Subcutaneous adipose tissue (tissue), 4 donors: Measurements from ENCODE around the gene TNFSF13. TPM values are rescaled to one million over a fixed set of nuclear protein-coding genes. Genes with fewer than 3 reads are reported as not detected.

Experiments
- total RNA-seq, 4 donors: library from RNA; depleted of rRNA; stranded (reverse); fragments of >200 nt; gene quantifications; one replicate each; pipeline ENCODE4 v1.1.0, GENCODE V29; 2016
- TF ChIP-seq, protein P1 (sequence below): fragments of 450-650 bp; IDR thresholded peaks from one replicate; pipeline ENCODE4 v1.5.1; 2016; ENCODE audit warnings: low read depth, mild to moderate bottlenecking, control low read depth, antibody characterized with exemption, moderate library complexity

Gene TNFSF13
- total RNA-seq, 4 donors from 2014 or later: 22.8 to 69.5 (median 53.1) TPM

DNA sequence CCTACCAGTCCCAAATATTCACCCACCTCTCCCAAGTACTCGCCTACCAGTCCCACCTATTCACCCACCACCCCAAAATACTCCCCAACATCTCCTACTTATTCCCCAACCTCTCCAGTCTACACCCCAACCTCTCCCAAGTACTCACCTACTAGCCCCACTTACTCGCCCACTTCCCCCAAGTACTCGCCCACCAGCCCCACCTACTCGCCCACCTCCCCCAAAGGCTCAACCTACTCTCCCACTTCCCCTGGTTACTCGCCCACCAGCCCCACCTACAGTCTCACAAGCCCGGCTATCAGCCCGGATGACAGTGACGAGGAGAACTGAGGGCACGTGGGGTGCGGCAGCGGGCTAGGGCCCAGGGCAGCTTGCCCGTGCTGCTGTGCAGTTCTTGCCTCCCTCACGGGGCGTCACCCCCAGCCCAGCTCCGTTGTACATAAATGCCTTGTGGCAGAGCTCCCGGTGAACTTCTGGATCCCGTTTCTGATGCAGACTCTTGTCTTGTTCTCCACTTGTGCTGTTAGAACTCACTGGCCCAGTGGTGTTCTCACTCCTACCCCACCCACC, 44.6 kb upstream of the TNFSF13 start:
- TF ChIP-seq, protein P1, sequence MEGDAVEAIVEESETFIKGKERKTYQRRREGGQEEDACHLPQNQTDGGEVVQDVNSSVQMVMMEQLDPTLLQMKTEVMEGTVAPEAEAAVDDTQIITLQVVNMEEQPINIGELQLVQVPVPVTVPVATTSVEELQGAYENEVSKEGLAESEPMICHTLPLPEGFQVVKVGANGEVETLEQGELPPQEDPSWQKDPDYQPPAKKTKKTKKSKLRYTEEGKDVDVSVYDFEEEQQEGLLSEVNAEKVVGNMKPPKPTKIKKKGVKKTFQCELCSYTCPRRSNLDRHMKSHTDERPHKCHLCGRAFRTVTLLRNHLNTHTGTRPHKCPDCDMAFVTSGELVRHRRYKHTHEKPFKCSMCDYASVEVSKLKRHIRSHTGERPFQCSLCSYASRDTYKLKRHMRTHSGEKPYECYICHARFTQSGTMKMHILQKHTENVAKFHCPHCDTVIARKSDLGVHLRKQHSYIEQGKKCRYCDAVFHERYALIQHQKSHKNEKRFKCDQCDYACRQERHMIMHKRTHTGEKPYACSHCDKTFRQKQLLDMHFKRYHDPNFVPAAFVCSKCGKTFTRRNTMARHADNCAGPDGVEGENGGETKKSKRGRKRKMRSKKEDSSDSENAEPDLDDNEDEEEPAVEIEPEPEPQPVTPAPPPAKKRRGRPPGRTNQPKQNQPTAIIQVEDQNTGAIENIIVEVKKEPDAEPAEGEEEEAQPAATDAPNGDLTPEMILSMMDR: no peak

DNA sequence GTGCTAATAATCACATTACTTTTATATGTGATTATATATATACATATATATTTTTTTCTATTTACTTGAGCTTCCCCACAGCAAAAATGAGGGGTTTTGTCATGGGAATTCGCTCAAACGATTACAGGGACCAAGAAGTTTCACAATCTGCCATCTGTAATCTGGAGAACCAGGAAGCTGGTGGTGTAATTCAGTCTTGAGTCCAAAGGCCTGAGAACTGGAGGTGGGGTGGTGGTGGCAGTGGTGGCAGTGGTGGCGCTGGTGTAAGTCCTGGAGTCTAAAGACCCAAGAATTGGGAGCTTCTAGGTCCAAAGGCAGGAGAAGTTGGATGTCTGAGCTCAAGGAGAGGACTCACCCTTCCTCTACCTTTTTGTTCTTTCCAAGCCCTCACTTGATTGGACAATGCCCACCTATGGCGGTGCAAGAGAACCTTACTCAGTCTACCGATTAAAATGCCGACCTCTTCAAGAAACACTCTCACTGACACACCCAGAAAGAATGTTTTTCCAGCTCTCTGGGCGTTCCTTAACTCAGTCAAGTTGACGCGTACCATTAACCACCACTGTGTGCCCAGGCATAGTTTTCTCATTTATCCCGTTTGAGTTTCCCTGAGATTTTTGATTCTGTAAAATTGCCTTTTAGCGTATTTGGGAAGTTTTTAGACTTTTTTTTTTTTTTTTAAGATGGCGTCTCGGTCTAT, 42.5 kb upstream of the TNFSF13 start:
- TF ChIP-seq, protein P1: no peak

DNA sequence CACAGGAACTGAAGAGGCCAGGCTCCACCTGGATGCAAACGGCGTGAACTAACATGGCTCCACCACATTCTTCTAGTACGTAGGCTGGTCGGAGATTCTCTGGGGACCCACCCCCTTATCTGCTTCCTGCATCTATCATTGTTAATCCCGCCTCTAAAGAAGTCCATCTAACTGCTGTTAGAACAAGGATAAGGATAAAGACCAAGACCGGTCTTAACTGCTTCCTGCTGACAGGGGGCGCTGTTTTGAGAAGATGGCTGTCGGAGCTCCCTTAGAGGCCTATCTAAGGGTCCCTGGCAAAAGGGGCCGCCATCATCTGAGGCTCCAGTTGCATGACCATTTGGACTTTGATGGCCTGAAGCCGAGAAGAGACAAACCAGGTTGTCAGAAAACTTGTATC, 35.5 kb upstream of the TNFSF13 start:
- TF ChIP-seq, protein P1: no peak

DNA sequence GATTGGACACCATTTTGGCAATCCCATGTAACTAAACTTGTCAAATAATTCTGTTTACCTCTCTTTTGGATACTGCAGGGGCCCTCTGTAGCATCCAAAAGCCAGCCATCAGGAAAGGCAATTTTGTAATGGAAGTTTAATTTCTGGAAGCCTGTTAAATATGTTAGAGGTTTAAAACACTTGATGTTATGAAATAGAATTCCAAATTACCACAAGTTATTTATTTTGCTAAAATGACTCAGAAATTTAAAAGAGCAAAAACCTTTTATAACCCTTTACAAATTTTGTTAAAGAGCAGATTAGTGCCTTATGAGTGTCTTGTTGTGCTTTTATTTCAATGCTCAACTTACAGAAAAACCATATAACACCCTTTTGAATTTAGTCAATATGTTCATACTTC, 29.7 kb upstream of the TNFSF13 start:
- TF ChIP-seq, protein P1: no peak

DNA sequence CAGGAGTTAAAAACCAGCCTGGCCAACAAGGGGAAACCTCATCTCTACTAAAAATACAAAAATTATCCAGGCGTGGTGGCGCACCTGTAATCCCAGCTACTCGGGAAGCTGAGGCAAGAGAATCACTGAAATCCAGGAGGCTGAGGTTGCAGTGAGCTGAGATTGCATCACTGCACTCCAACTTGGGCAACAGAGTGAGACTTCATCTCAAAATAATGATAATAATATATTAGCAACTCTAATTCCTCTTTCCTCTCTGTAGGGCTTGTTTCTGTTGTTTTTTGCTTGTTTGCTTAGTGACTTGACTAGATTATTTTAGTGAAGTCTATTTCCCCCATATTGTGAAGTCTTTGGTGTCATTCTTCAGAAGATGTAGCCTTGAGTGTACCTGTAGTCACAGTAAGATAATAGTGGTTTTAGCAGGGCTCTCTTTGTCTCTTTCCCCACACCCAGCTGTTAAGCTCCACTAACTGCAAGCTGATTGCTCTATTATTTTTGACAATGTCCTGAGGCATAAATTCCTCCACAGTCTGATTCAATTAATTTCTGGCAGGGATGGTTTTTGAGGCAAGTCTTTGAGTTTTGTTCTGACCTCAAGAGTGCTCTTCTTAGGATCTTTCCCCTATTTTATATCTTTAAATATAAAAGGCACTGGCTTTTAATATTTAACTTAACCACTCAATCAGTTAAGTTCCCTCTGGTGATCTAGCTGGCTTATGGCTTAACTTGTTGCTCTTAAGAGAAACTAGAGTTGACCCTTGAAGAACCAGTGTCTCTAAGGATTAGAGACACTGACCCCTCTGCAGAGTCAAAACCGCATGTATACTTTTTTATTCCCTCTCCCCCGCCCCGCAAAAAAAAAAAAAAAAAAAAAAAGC, 28.3 kb upstream of the TNFSF13 start:
- TF ChIP-seq, protein P1: no peak

DNA sequence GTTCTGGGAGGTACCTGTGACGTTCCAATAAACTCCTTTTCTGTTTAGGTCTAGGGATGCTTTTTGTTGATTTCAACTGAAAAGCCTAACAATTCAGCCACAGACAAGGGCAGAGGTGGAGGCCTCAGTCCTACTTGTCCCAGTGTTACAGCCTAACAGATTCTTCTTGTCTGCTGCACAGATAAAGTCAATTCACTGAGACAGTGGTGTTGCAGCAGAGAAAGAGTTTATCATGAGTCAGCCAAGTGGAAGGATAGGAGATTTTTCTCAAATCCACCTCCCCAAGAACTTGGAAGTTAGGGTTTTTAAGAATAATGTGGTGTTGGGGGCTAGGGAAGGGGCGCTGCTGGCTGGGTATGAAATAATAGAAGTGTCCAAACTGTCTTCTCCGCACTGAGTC, 20.5 kb upstream of the TNFSF13 start:
- TF ChIP-seq, protein P1: no peak
